Aorta (tissue), 5 donors: ENCODE measurements around the gene GPR3. TPM values are rescaled to one million over a fixed set of nuclear protein-coding genes. Genes with fewer than 3 reads are reported as not detected.
A peak's percentile ranks its signal among the peaks of the same experiment; 100 is the strongest.

ENCODE experiments used
- ATAC-seq: fragments of 200-7000 bp; cut with Tn5 transposase; one replicate; pipeline ENCODE4 v1.9.1; 2022; ENCODE audit warnings: moderate library complexity; ENCODE audit not compliant: low FRiP score
- DNase-seq, 2 donors: peaks; one replicate each; pipeline ENCODE4 v3.0.0-alpha.2; 2020
- H3K27ac ChIP-seq, 2 donors: one replicate each; pipeline ENCODE4 v1.5.1; 2013; ENCODE audit warnings: low read length in 2 of 2, mild to moderate bottlenecking in 2 of 2, moderate library complexity in 2 of 2, control low read depth in 1 of 2, inconsistent platforms in 1 of 2, low read depth in 1 of 2
- H3K27me3 ChIP-seq, 2 donors: one replicate each; pipeline ENCODE4 v1.6.1; 2013; ENCODE audit warnings: control low read depth in 1 of 2, low read length in 1 of 2, mild to moderate bottlenecking in 1 of 2, moderate library complexity in 1 of 2; ENCODE audit not compliant: insufficient read depth in 2 of 2, control insufficient read depth in 1 of 2
- H3K36me3 ChIP-seq, 2 donors: one replicate each; pipeline ENCODE4 v1.6.1; 2013; ENCODE audit warnings: control low read depth in 1 of 2, low read length in 1 of 2, mild to moderate bottlenecking in 1 of 2; ENCODE audit not compliant: insufficient read depth in 2 of 2, control insufficient read depth in 1 of 2
- H3K4me1 ChIP-seq, 2 donors: one replicate each; pipeline ENCODE4 v1.6.1; 2013; ENCODE audit warnings: low read length in 2 of 2, control low read depth in 1 of 2, mild to moderate bottlenecking in 1 of 2, moderate library complexity in 1 of 2; ENCODE audit not compliant: insufficient read depth in 2 of 2, control insufficient read depth in 1 of 2
- H3K4me3 ChIP-seq, 2 donors: one replicate each; pipeline ENCODE4 v1.5.1; 2013; ENCODE audit warnings: low read length in 2 of 2, control low read depth in 1 of 2, mild to moderate bottlenecking in 1 of 2
- H3K9me3 ChIP-seq: one replicate; pipeline ENCODE4 v1.6.1; 2013; ENCODE audit warnings: mild to moderate bottlenecking, low read length; ENCODE audit not compliant: control insufficient read depth
- WGBS, 2 donors: extraction: QIAGEN DNeasy Blood & Tissue Kit; methylation state at CpG; one replicate each; pipeline ENCODE4 v1.1.7; 2013; 5-methylcytosine and 5-hydroxymethylcytosine counted together
- intact Hi-C, 2 donors: fragments of 100-400 bp; cut with DNase I; formaldehyde crosslinking; loops; one replicate each; pipeline versions ENCODE4 v1.14.2 to v1.15.0; 2022
- polyA plus RNA-seq, 2 donors: library from polyadenylated mRNA; stranded (reverse); fragments of 200-250 nt; gene quantifications; one replicate each; pipeline ENCODE4 v1.2.3, GENCODE V29; 2013
- total RNA-seq, 2 donors: library from RNA; stranded (reverse); fragmentation: NEBNext Ultra II Directional; extraction: Animal tissue kit (Norgen Biotek cat#: 25700); gene quantifications; one replicate each; pipeline ENCODE4 v1.2.1, GENCODE V29; 2021
- donor health status: healthy with polysubstance abuse.
- donor health status: Bipolar disorder and iron deficiency.
- donor health status: DM: no; HTN: no; CAD: no.
- donor health status: DM: no; HTN: no; CAD: no.
- donor health status: DM: yes; HTN: yes; CAD: no.

The GPR3 gene
- total and polyA plus RNA-seq, 4 donors = 0.20 to 0.93 (median 0.68) TPM; not detected in 1

DNA sequence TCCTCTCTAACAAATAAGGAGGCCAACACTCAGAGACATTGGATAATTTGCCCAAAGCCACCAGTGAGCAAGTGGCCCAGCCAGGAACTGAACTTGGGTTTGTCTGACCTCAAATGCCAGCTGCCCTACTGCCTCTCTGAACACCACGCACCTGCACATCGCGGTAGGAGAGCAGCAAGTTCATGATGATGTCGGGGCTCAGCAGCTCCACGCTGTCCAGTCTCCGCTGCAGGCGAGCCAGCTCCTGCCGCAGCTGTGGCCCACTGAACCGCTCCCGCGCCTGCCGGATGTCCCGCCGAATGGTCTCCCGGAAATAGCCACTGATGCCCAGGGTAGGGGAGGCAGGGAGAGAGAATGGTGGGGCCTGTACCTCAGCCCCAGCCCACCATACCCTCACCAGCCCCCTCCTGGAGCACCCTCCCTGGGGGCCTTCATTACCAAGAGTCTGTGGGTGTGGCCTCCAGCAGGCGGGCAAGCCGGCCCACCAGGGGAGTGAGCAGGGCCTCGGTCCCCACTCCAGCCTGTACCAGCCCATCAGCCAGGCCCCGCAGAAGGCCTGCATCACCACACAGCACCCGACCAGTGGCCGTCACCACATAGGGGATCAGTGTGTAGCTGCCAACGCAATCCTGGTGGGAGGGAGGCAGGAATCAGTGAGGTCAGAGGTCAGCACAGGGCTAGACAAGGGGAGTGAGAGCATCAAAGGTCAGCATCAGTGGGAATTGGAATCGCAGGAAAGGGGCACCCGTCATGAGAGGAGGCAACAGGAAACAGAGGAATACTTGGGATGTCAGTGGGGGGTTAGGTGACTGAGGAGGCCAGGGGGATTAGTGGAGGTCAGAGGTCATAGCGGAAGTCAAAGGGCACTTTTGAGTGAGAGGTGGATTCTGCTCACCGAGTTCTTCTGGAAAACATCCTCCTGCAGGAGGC is 28.4 kb upstream of the GPR3 start:
- Histone ChIP-seq H3K27me3 (no peaks in the 10 kb centered on the region), H3K4me1 (no peaks in the 10 kb centered on the region), H3K36me3 (peaks cover 0 to 5% of the 10 kb centered on the region in 2 donors), H3K9me3 (no peaks in the 10 kb centered on the region), H3K27ac (no peak overlapping the region), H3K4me3 (no peak overlapping the region)
- ATAC-seq (no peak), DNase-seq (no peak)
- WGBS, 2 donors = 85% methylated on average over 25 to 26 of the region's 26 CpGs
- intact Hi-C loops = loop anchor here in 1 of 2 donors (2.0 kb wide), 1 partner anchor 41 kb away; the partner anchor contains the start of gene TMEM222

DNA sequence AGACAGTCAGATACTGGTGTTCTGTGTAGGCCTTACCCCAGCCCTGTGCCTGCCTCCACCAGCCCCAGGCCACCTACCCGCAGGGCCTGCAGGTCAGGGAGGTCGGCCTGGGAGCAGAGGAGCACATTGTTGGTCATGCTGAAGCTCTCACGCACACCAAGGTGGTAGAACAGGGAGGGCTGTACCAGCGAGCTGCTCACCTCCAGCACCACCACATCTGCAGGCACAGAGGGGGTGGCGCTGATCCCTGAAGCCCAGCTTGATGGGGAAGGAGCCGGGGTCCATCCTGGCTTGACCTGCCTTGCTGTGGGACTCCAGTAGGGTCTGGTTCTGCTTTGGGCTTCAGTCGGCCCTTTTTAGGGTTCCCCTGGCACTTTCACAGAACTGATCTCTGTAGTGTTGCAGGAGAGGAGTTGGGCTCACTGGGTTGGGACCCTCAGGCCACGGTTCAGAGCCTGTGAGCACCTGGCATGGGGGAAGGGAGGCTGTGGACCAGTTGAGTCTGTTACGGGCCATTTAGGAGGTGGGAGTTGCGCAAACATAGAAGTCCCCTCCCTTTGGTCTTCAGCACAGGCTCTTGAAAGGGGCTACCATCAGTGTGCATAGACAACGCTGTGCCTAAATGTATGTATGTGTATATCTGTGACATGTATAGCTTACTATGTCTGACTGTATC is 27.6 kb upstream of the GPR3 start:
- Histone ChIP-seq H3K27me3 (no peaks in the 10 kb centered on the region), H3K4me1 (no peaks in the 10 kb centered on the region), H3K4me3 (no peak overlapping the region), H3K36me3 (peaks cover 0 to 5% of the 10 kb centered on the region in 2 donors), H3K27ac (peak overlapping the region in 1 of 2 donors; percentile 29), H3K9me3 (no peaks in the 10 kb centered on the region)
- DNase-seq = no peak
- no peak for ATAC-seq
- WGBS, 2 donors = 67 to 69% methylated on average over 11 of the region's 11 CpGs
- intact Hi-C loops = loop anchor here in 1 of 2 donors (2.0 kb wide), 1 partner anchor 42 kb away; the partner anchor contains the start of gene TMEM222

DNA sequence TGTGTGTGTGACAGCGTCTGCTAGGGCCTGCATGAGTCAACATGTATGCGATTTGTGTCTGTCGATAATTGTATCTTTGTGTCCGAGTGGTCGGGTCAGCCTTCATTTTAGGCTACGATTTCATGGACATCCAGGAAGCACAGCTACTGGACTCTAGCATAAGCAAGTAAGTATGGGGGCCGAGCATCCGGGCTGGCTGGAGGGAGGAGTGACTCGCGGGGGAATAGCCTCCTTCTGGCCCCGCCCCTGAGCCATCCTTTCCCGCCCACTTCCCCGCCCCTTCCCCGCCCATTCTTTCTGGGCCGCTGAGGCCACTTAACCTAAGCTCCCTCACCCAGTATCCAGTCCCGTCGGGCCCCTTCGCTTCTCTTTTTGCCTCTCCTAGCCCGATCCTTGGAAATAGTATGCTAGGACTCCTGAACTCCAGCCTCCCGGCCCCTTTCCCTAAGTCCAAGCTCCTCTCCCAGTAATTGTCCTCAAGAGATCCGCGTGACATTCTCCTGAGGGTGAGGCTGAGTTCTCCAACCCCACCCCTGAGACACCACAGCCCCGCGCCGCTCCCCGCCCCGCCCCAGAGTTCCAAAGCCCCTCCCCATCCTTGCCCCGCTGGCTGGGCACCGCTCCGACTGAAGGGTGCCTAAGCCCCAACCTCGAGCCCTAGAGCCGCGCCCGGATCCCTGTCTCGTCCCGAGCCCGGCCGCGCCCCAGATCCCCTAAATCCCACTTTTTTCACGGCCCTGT is 26.9 kb upstream of the GPR3 start:
- intact Hi-C loops = loop anchor here (1.0 to 2.0 kb wide), 2 partner anchors 43 kb away; partner anchors contain the start of gene TMEM222 (in 2 of the 2)
- peak; percentile 91 for ATAC-seq
- Histone ChIP-seq H3K27me3 (no peaks in the 10 kb centered on the region), H3K4me1 (no peaks in the 10 kb centered on the region), H3K27ac (peak overlapping the region; percentile 45 to 93), H3K4me3 (peak overlapping the region; percentile 82 to 87), H3K9me3 (no peaks in the 10 kb centered on the region), H3K36me3 (peaks cover 0 to 5% of the 10 kb centered on the region in 2 donors)
- WGBS, 2 donors = 1 to 2% methylated on average over 40 of the region's 40 CpGs
- DNase-seq = peak; percentile 92 to 97

DNA sequence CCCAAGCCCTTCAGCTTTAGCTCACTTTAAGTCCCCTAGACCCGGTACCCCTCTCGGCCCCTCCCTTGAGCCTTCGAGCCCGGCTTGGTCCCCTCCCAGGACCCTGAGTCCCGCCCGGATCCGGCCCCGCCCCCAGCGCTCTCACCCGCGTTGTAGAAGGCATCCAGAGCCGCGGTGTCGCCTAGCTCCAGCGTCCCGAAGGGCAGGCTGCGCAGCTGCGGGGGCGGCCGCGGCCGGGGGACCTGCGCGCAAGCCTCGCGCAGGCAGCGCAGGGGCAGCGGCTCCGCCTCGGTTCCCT is 26.4 kb upstream of the GPR3 start:
- H3K36me3 ChIP-seq = peaks cover 0 to 5% of the 10 kb centered on the region in 2 donors
- H3K9me3 ChIP-seq = no peaks in the 10 kb centered on the region
- no peaks in the 10 kb centered on the region for H3K4me1 ChIP-seq
- peak overlapping the region; percentile 82 to 87 for H3K4me3 ChIP-seq
- WGBS, 2 donors = 0 to 1% methylated on average over 30 of the region's 30 CpGs
- H3K27me3 ChIP-seq = no peaks in the 10 kb centered on the region
- peak overlapping the region; percentile 45 to 93 for H3K27ac ChIP-seq
- peak; percentile 94 to 97 for DNase-seq
- peak; percentile 79 for ATAC-seq
- intact Hi-C loops = loop anchor here in 1 of 2 donors (1.0 kb wide), 1 partner anchor 44 kb away; the partner anchor contains the start of gene TMEM222

DNA sequence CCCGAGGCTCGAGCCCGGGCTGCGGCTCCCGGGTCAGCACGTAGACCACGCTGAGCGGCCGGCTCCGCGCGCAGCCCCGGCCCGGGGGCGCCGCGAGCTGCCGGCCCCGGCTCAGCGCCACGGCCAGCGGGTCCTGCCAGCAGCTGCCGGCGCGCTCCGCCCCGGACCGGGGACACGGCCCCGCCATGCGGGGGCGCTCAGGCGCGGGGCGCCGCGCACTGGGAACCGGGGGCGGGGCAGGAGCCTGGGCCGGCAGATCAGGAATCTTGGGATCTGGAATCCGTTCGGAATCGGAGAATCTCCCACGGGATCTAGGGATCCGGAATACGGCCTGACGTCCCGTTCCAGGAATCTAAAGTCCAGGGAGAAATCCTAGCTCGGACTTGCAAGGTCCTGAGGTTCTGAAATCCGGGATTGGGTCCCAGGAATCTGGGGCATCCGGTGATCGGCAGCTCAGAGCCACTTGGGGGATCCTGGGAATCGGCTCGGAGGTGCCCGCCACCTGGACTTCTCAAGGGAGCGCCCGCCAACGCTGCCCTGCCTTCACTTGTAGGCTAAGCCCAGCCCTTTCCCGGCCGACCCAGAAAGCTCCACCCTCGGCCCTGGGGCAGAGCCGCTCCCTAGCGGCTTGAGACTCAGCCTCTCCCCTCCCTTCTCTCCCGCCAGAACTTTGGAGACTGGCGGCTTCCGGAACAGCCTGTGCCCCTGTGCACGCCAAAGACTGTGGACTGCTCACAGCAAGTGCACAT is 25.8 kb upstream of the GPR3 start, which contains the start of gene MAP3K6:
Gene MAP3K6, minus strand, starts transcription at position 551 of the 749 bp plus-strand sequence. Its CDS starts 364 bp downstream, at position 187.
- intact Hi-C loops = loop anchor here in 1 of 2 donors (1.0 kb wide), 1 partner anchor 44 kb away; the partner anchor contains the start of gene TMEM222

DNA sequence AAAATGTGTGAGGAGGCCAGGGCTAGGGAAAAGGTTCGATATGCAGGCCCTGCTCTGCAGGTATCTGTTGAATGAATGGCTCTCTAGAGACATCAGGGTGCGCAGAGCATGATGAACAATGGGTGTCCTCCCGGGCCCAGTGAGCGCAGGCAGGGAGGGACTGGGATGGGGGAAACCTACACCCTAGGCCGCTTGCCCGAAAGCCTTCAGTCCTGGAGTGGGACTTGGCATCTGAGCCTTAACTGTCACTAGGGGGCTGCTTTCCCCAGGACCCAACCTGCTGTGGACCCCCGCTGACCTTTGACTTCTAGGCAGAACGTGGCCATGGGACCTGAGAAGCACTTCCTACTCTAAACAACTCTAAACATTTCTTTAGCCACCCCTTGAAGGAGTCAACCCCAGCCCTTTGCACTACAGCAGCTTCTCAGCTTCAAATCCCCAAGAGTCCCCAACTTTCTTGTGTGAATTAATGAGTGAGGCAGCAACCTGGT is 25.2 kb upstream of the GPR3 start:
- no peaks in the 10 kb centered on the region for H3K4me1 ChIP-seq
- intact Hi-C loops = no loop called here

More for the DNA sequence above, 25.8 kb upstream of the GPR3 start, which contains the start of gene MAP3K6:
- ATAC-seq (peak; percentile 88), DNase-seq (peak; percentile 94 to 96)
- Histone ChIP-seq H3K4me1 (no peaks in the 10 kb centered on the region), H3K27ac (peak within 1 kb of the TSS; percentile 93 to 94), H3K27me3 (no peaks in the 10 kb centered on the region), H3K4me3 (peak within 1 kb of the TSS; percentile 82 to 87), H3K36me3 (peaks cover 0 to 4% of the 10 kb centered on the region in 2 donors), H3K9me3 (no peaks in the 10 kb centered on the region)
- WGBS, 2 donors = 0 to 1% methylated on average over 58 to 67 of the region's 67 CpGs

DNA sequence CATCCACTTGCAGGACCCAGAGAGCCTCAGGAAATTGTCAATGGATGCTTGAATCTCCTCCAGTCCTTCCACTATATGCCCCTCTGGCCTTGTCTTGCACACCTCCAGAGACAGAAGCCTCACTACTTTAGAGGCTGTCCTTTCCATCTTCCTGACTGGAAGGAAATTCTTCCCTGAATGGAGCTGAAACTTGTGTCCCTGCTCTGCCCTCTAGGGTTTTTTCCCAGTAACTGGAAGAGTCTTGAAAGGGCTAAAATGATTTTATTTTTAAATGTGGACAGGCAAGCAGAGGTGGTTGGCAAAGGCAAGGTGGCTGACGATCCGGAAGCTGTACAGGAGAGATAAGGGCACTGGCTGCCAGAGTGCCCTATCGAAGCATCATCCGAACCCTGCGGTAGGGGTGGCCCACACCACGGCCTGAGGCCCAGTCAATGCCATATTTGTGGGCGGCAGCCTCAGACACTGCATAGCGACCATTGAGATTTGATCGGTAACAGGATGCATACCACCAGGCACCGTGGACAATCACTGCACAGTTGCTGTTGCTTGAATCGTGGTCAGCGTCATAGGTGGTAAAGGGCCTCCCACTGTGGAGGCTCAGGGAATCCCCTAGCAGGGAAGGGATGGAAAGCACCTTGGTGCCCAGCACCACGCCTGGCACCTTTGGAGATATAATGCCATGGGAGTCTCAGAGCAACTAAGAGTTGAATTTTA is 23.4 kb upstream of the GPR3 start:
- intact Hi-C loops = no loop called here
- Histone ChIP-seq H3K27me3 (no peaks in the 10 kb centered on the region), H3K4me3 (no peak overlapping the region), H3K36me3 (peaks cover 0 to 2% of the 10 kb centered on the region in 2 donors), H3K9me3 (no peaks in the 10 kb centered on the region), H3K27ac (no peak overlapping the region), H3K4me1 (no peaks in the 10 kb centered on the region)
- no peak for ATAC-seq
- WGBS, 2 donors = 78 to 85% methylated on average over 13 of the region's 13 CpGs
- no peak for DNase-seq

More for the DNA sequence above, 25.2 kb upstream of the GPR3 start:
- Histone ChIP-seq H3K36me3 (peaks cover 0 to 2% of the 10 kb centered on the region in 2 donors), H3K27me3 (no peaks in the 10 kb centered on the region), H3K27ac (peak overlapping the region; percentile 80 to 94), H3K4me3 (no peak overlapping the region), H3K9me3 (no peaks in the 10 kb centered on the region)
- ATAC-seq (no peak), DNase-seq (no peak)
- WGBS, 2 donors = 16 to 19% methylated on average over 8 of the region's 8 CpGs
